Measurements from ENCODE around the gene EME1. TPM values are rescaled to one million over a fixed set of nuclear protein-coding genes. Genes with fewer than 3 reads are reported as not detected.
"Not testable (repeated sequence)": the region's sequence is repeated elsewhere in the genome, so short reads cannot be mapped to it uniquely, and the experiment has no call there.

EME1 gene
- total RNA-seq, 1 donor from 2014 or later = 2.8 TPM

GRCh38 chr17:50396261-50397110 lies 23.5 kb downstream of the EME1 start:
- Mint-ChIP-seq H3K27ac (ENCODE audit: unreplicated experiment) (peak overlapping the region; percentile 66), H3K4me1 (ENCODE audit: unreplicated experiment) (peaks cover 25% of the 10 kb centered on the region), H3K9me3 (ENCODE audit: unreplicated experiment) (no peaks in the 10 kb centered on the region), H3K27me3 (ENCODE audit: unreplicated experiment) (no peaks in the 10 kb centered on the region), H3K36me3 (ENCODE audit: unreplicated experiment) (peaks cover 22% of the 10 kb centered on the region), H3K4me3 (ENCODE audit: unreplicated experiment) (peak overlapping the region; percentile 93)
- no peak for TF ChIP-seq CTCF (IDR thresholded peaks at IDR 0.05)
- DNase-seq (ENCODE audit: extremely low spot score, unreplicated experiment) = no peak

GRCh38 chr17:50397111-50397918 lies 24.3 kb downstream of the EME1 start, which contains the start of gene LRRC59:
Gene LRRC59 (minus strand): TSS chr17:50397523. CDS start chr17:50397317, 206 bp downstream.
- peak within 1 kb of the TSS; percentile 93 for H3K4me3 Mint-ChIP-seq (ENCODE audit: unreplicated experiment)
- peak within 1 kb of the TSS; percentile 73 for H3K27ac Mint-ChIP-seq (ENCODE audit: unreplicated experiment)
- peak; percentile 97 for TF ChIP-seq CTCF (IDR thresholded peaks at IDR 0.05)
- peaks cover 25% of the 10 kb centered on the region for H3K4me1 Mint-ChIP-seq (ENCODE audit: unreplicated experiment)
- H3K9me3 Mint-ChIP-seq (ENCODE audit: unreplicated experiment) = no peaks in the 10 kb centered on the region
- DNase-seq (ENCODE audit: extremely low spot score, unreplicated experiment) = peak; percentile 98
- no peaks in the 10 kb centered on the region for H3K27me3 Mint-ChIP-seq (ENCODE audit: unreplicated experiment)
- peaks cover 19% of the 10 kb centered on the region for H3K36me3 Mint-ChIP-seq (ENCODE audit: unreplicated experiment)

DNA sequence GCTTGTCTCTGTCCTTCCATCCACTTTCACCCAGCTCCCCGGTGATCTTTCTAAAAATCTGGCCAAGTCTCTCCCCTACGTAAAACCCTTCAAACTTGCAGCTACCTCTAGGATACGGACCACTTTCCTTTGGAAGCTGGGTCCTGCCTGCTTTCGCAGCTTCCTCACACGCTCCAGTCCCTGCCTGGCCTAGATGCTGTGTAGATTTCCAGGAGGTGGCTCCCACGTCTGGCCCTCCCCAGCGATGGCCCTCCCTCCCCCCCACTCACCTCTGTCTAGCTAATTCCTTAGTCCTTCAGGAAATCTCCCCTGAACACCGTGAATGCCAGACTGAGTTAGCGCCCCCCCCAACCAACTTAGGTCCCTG lies 24.9 kb downstream of the EME1 start:
- H3K36me3 Mint-ChIP-seq (ENCODE audit: unreplicated experiment) = peaks cover 16% of the 10 kb centered on the region
- H3K27me3 Mint-ChIP-seq (ENCODE audit: unreplicated experiment) = peaks cover 2% of the 10 kb centered on the region
- peaks cover 25% of the 10 kb centered on the region for H3K4me1 Mint-ChIP-seq (ENCODE audit: unreplicated experiment)
- peak overlapping the region; percentile 93 for H3K4me3 Mint-ChIP-seq (ENCODE audit: unreplicated experiment)
- no peaks in the 10 kb centered on the region for H3K9me3 Mint-ChIP-seq (ENCODE audit: unreplicated experiment)
- peak overlapping the region; percentile 73 for H3K27ac Mint-ChIP-seq (ENCODE audit: unreplicated experiment)
- no peak for DNase-seq (ENCODE audit: extremely low spot score, unreplicated experiment)
- TF ChIP-seq CTCF (IDR thresholded peaks at IDR 0.05) = no peak

- H3K27me3 Mint-ChIP-seq (ENCODE audit: unreplicated experiment); H3K4me3 Mint-ChIP-seq (ENCODE audit: unreplicated experiment): not testable (repeated sequence)
Observed at GRCh38 chr17:50398672-50399071, 25.6 kb downstream of the EME1 start.

GRCh38 chr17:50399591-50399990 lies 26.6 kb downstream of the EME1 start:
- not testable (repeated sequence) for DNase-seq (ENCODE audit: extremely low spot score, unreplicated experiment); H3K9me3 Mint-ChIP-seq (ENCODE audit: unreplicated experiment); H3K27ac Mint-ChIP-seq (ENCODE audit: unreplicated experiment); H3K4me3 Mint-ChIP-seq (ENCODE audit: unreplicated experiment); H3K36me3 Mint-ChIP-seq (ENCODE audit: unreplicated experiment)
- Mint-ChIP-seq H3K27me3 (ENCODE audit: unreplicated experiment) (peaks cover 14% of the 10 kb centered on the region), H3K4me1 (ENCODE audit: unreplicated experiment) (peaks cover 24% of the 10 kb centered on the region)

More at GRCh38 chr17:50398672-50399071, 25.6 kb downstream of the EME1 start:
- not testable (repeated sequence) for H3K27ac Mint-ChIP-seq (ENCODE audit: unreplicated experiment); H3K36me3 Mint-ChIP-seq (ENCODE audit: unreplicated experiment); H3K9me3 Mint-ChIP-seq (ENCODE audit: unreplicated experiment); DNase-seq (ENCODE audit: extremely low spot score, unreplicated experiment)
- H3K4me1 Mint-ChIP-seq (ENCODE audit: unreplicated experiment) = peaks cover 25% of the 10 kb centered on the region

- not testable (repeated sequence) for H3K9me3 Mint-ChIP-seq (ENCODE audit: unreplicated experiment); H3K27ac Mint-ChIP-seq (ENCODE audit: unreplicated experiment); H3K4me3 Mint-ChIP-seq (ENCODE audit: unreplicated experiment); H3K4me1 Mint-ChIP-seq (ENCODE audit: unreplicated experiment); H3K36me3 Mint-ChIP-seq (ENCODE audit: unreplicated experiment); DNase-seq (ENCODE audit: extremely low spot score, unreplicated experiment)
- peaks cover 40% of the 10 kb centered on the region for H3K27me3 Mint-ChIP-seq (ENCODE audit: unreplicated experiment)
Observed at GRCh38 chr17:50405351-50405750, 32.3 kb downstream of the EME1 start.
